Measurements from ENCODE around the gene TAL1. TPM values are rescaled to one million over a fixed set of nuclear protein-coding genes. Genes with fewer than 3 reads are reported as not detected.

The TAL1 gene
- total and polyA plus RNA-seq, 2 of the 13 experiments (the other 11 are each of a cell fraction or from before 2014, with no cell fraction given) = 0.05 TPM; not detected in 1

DNA sequence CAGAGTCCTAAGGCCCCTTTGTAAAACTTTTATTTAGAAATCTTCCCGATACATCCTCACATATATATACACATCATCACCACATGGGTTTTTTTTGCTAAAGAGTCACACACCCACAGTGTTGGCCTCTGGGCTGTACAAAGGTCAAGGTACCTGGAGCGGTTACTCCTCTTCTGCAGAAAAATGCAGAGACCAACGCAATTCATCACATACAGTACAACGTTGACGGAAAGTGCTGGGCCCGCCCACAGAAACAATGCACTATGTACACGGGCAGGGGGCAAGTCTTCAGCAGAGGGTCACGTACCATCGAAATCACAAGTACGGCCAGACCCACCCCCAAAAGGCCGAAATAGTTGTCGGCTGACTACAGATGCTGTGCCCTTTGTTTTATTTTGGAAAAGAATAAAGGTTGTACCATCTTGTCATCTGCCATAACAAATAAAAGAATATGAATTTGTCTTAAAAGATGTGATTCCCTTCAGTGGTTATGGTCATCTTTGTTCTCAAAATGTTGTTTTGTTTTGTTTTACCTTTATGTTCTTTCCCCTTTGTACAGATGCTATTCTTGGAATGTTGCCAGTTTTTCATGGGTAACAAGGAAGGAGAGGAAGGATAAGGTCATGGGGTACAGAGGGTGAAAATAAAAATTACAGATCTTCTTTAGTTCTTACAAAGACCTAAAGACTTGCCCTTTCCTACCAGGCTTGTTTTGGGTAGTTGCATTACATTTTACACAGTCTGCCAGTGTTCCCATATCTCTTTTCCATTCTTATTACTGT, 15.6 kb downstream of the TAL1 start (continued):
- peak; percentile 52 for TF ChIP-seq NCOA2 (CRISPR knock-in tag; IDR thresholded peaks at IDR 0.05)
- TF ChIP-seq ZNF101 (CRISPR knock-in tag; IDR thresholded peaks at IDR 0.05; ENCODE audit: borderline replicate concordance, low read depth) = no peak
- peak; percentile 51; the same call in 1 of the 2 replicates for TF ChIP-seq RARA (CRISPR knock-in tag; IDR thresholded peaks at IDR 0.05)
- TF ChIP-seq ZNF382 (CRISPR knock-in tag; IDR thresholded peaks at IDR 0.05; ENCODE audit: borderline replicate concordance) = no peak
- TF ChIP-seq SP140L (CRISPR knock-in tag; IDR thresholded peaks at IDR 0.05; ENCODE audit: borderline replicate concordance) = no peak
- TF ChIP-seq CBFB (CRISPR knock-in tag; IDR thresholded peaks at IDR 0.05) = no peak
- peak; percentile 74 for TF ChIP-seq ZBTB7A (CRISPR knock-in tag; IDR thresholded peaks at IDR 0.05)
- TF ChIP-seq HOXA3 (CRISPR knock-in tag; IDR thresholded peaks at IDR 0.05) = peak; percentile 63; the same call in 1 of the 2 replicates
- no peak for TF ChIP-seq ZNF556 (CRISPR knock-in tag; IDR thresholded peaks at IDR 0.05; ENCODE audit: borderline replicate concordance)
- no peak for TF ChIP-seq ELF4 (CRISPR knock-in tag; IDR thresholded peaks at IDR 0.05; ENCODE audit: borderline replicate concordance)
- no peak for TF ChIP-seq FOXM1 (CRISPR knock-in tag; IDR thresholded peaks at IDR 0.05)
- TF ChIP-seq, protein P1, sequence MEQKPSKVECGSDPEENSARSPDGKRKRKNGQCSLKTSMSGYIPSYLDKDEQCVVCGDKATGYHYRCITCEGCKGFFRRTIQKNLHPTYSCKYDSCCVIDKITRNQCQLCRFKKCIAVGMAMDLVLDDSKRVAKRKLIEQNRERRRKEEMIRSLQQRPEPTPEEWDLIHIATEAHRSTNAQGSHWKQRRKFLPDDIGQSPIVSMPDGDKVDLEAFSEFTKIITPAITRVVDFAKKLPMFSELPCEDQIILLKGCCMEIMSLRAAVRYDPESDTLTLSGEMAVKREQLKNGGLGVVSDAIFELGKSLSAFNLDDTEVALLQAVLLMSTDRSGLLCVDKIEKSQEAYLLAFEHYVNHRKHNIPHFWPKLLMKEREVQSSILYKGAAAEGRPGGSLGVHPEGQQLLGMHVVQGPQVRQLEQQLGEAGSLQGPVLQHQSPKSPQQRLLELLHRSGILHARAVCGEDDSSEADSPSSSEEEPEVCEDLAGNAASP (CRISPR knock-in tag; IDR thresholded peaks at IDR 0.05; ENCODE audit: borderline replicate concordance) = 0 out of 2 replicates have a peak, but pooled peaks have one; percentile 12
- peak; percentile 86 for TF ChIP-seq SP5 (CRISPR knock-in tag; IDR thresholded peaks at IDR 0.05; ENCODE audit: borderline replicate concordance, low read depth)
- no peak for TF ChIP-seq ZNF124 (CRISPR knock-in tag; IDR thresholded peaks at IDR 0.05)
- TF ChIP-seq, protein P2, sequence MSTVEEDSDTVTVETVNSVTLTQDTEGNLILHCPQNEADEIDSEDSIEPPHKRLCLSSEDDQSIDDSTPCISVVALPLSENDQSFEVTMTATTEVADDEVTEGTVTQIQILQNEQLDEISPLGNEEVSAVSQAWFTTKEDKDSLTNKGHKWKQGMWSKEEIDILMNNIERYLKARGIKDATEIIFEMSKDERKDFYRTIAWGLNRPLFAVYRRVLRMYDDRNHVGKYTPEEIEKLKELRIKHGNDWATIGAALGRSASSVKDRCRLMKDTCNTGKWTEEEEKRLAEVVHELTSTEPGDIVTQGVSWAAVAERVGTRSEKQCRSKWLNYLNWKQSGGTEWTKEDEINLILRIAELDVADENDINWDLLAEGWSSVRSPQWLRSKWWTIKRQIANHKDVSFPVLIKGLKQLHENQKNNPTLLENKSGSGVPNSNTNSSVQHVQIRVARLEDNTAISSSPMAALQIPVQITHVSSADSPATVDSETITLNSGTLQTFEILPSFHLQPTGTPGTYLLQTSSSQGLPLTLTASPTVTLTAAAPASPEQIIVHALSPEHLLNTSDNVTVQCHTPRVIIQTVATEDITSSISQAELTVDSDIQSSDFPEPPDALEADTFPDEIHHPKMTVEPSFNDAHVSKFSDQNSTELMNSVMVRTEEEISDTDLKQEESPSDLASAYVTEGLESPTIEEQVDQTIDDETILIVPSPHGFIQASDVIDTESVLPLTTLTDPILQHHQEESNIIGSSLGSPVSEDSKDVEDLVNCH (CRISPR knock-in tag; IDR thresholded peaks at IDR 0.05) = no peak
- TF ChIP-seq, protein P3, sequence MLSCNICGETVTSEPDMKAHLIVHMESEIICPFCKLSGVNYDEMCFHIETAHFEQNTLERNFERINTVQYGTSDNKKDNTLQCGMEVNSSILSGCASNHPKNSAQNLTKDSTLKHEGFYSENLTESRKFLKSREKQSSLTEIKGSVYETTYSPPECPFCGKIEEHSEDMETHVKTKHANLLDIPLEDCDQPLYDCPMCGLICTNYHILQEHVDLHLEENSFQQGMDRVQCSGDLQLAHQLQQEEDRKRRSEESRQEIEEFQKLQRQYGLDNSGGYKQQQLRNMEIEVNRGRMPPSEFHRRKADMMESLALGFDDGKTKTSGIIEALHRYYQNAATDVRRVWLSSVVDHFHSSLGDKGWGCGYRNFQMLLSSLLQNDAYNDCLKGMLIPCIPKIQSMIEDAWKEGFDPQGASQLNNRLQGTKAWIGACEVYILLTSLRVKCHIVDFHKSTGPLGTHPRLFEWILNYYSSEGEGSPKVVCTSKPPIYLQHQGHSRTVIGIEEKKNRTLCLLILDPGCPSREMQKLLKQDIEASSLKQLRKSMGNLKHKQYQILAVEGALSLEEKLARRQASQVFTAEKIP (CRISPR knock-in tag; IDR thresholded peaks at IDR 0.05; ENCODE audit: borderline replicate concordance) = no peak
- TF ChIP-seq BCL6 (CRISPR knock-in tag; IDR thresholded peaks at IDR 0.05) = 0 out of 2 replicates have a peak, but pooled peaks have one; percentile 28
- TF ChIP-seq, protein P4, sequence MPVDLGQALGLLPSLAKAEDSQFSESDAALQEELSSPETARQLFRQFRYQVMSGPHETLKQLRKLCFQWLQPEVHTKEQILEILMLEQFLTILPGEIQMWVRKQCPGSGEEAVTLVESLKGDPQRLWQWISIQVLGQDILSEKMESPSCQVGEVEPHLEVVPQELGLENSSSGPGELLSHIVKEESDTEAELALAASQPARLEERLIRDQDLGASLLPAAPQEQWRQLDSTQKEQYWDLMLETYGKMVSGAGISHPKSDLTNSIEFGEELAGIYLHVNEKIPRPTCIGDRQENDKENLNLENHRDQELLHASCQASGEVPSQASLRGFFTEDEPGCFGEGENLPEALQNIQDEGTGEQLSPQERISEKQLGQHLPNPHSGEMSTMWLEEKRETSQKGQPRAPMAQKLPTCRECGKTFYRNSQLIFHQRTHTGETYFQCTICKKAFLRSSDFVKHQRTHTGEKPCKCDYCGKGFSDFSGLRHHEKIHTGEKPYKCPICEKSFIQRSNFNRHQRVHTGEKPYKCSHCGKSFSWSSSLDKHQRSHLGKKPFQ (CRISPR knock-in tag; IDR thresholded peaks at IDR 0.05; ENCODE audit: insufficient replicate concordance) = no peak
- peak; percentile 39; the same call in 1 of the 2 replicates for TF ChIP-seq CREM (IDR thresholded peaks at IDR 0.05)
- no peak for TF ChIP-seq CREM (CRISPR knock-in tag; IDR thresholded peaks at IDR 0.05)
- TF ChIP-seq GLI4 (CRISPR knock-in tag; IDR thresholded peaks at IDR 0.05; ENCODE audit: borderline replicate concordance) = no peak
- 0 out of 2 replicates have a peak, but pooled peaks have one; percentile 33 for TF ChIP-seq HDAC1 (CRISPR knock-in tag; IDR thresholded peaks at IDR 0.05)
- TF ChIP-seq MIER3 (CRISPR knock-in tag; IDR thresholded peaks at IDR 0.05; ENCODE audit: borderline replicate concordance) = peak; percentile 40; the same call in 1 of the 2 replicates
